Naive thymus-derived CD8-positive, alpha-beta T cell (primary cell): ENCODE measurements around the gene EXOC1L. TPM values are rescaled to one million over a fixed set of nuclear protein-coding genes. Genes with fewer than 3 reads are reported as not detected.

Source experiments
- ATAC-seq, 2 donors: fragments of 150-1000 bp; cut with Tn5 transposase in 1 of 2; sonication (Bioruptor Pico), chemical (Tn5 transposase) in 1 of 2; 1 replicate in 1 of 2; 2 replicates in 1 of 2; pipeline ENCODE4 v1.10.0; 2021; ENCODE audit warnings: mild to moderate bottlenecking in 2 of 2, moderate library complexity in 2 of 2
- POLR2A ChIA-PET: fragments of 350-600 bp; sonication (Branson Sonifier 250); formaldehyde crosslinking; loops from one replicate; lab custom pipeline; 2021; ENCODE audit warnings: antibody characterized with exemption; lab: Charles Lee
- DNase-seq, 10 donors: peaks; one replicate each; pipeline versions ENCODE4 v3.0.0 to v3.0.0-alpha.2; 2020 to 2022
- H3K27ac Mint-ChIP-seq, 10 donors: one replicate each; pipeline ENCODE4 v1.8.0; 2020 to 2022; ENCODE audit warnings: mild to moderate bottlenecking in 10 of 10, mixed read lengths in 10 of 10, moderate library complexity in 4 of 10, inconsistent platforms in 1 of 10
- H3K27me3 Mint-ChIP-seq, 5 donors: one replicate each; pipeline ENCODE4 v1.8.0; 2021 to 2022; ENCODE audit warnings: mixed read lengths in 5 of 5
- H3K36me3 Mint-ChIP-seq, 3 donors: one replicate each; pipeline ENCODE4 v1.8.0; 2020 to 2022; ENCODE audit warnings: mixed read lengths in 3 of 3, mild to moderate bottlenecking in 2 of 3, inconsistent platforms in 1 of 3
- H3K4me1 Mint-ChIP-seq, 4 donors: one replicate each; pipeline ENCODE4 v1.8.0; 2021 to 2022; ENCODE audit warnings: mixed read lengths in 4 of 4
- H3K4me3 Mint-ChIP-seq, 10 donors: one replicate each; pipeline ENCODE4 v1.8.0; 2020 to 2022; ENCODE audit warnings: mild to moderate bottlenecking in 10 of 10, mixed read lengths in 10 of 10, moderate library complexity in 6 of 10, inconsistent platforms in 1 of 10
- H3K9me3 Mint-ChIP-seq, 9 donors: one replicate each; pipeline ENCODE4 v1.8.0; 2020 to 2022; ENCODE audit warnings: mixed read lengths in 9 of 9, mild to moderate bottlenecking in 3 of 9, inconsistent platforms in 1 of 9, moderate library complexity in 1 of 9
- polyA plus RNA-seq, 3 donors: library from polyadenylated mRNA; unstranded; fragments of 300-500 nt; fragmentation: Illumina TruSeq; gene quantifications; one replicate each; pipeline ENCODE4 v1.2.3, GENCODE V29; 2021
- total RNA-seq, 8 experiments: library from RNA in 2 of 8; stranded (reverse) in 2 of 8; gene quantifications; one replicate each; pipeline ENCODE4 v1.2.3 and lab custom pipeline; 2021 to 2026

Gene EXOC1L
- total and polyA plus RNA-seq, 5 experiments from 2014 or later = not detected

GRCh38 chr4:55866290-55866907 is 46.8 kb downstream of the EXOC1L start:
- Mint-ChIP-seq H3K9me3 (no peaks in the 10 kb centered on the region), H3K27ac (peak overlapping the region in 8 of 10 donors; percentile 11 to 79 (median 32)), H3K4me3 (peak overlapping the region in 2 of 10 donors; percentile 22 to 26), H3K27me3 (no peaks in the 10 kb centered on the region), H3K36me3 (peaks cover 5 to 72% (median 26%) of the 10 kb centered on the region in 3 donors), H3K4me1 (peaks cover 4 to 22% (median 8%) of the 10 kb centered on the region in 4 donors)
- no peak for DNase-seq
- POLR2A ChIA-PET = no interaction called here
- peak in 1 of 2 donors; percentile 41 for ATAC-seq

DNA sequence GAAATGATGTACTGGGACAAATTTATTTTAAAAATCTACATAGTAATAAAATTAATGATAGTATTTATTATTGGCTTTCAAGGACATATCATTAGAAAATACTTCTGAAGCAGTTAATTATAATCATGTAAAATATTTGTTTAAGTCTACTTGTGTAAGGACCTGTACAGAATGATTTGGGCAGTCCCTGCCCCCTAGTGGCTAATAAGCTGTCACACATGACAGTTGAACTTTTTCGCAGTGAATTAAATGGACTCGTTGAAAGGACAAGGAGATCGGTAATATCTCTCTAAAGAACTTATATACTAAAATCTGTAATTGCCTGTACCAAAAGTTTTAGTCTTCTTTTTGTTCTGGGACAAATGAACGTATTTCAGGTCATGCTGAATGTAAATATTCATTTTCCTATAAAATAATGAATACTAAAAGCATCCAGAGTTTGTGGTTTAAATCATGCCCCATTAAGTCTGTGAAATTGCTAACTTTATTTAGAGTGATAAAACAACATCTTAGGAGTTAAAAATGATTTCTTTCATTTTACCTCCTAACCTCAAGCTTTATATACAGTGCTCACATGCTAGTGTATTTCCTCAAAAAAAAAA is 47.5 kb downstream of the EXOC1L start:
- Mint-ChIP-seq H3K27me3 (no peaks in the 10 kb centered on the region), H3K27ac (peak overlapping the region in 2 of 10 donors; percentile 79), H3K9me3 (no peaks in the 10 kb centered on the region), H3K4me3 (peak overlapping the region in 1 of 10 donors; percentile 22), H3K36me3 (peaks cover 5 to 71% (median 30%) of the 10 kb centered on the region in 3 donors), H3K4me1 (peaks cover 0 to 22% (median 7%) of the 10 kb centered on the region in 4 donors)
- DNase-seq (peak in 6 of 10 donors; percentile 8 to 58 (median 34)), ATAC-seq (peak; percentile 82 to 85)
- POLR2A ChIA-PET = no interaction called here

- Mint-ChIP-seq H3K4me1 (peaks cover 0 to 22% (median 6%) of the 10 kb centered on the region in 4 donors), H3K27ac (no peak overlapping the region), H3K36me3 (peaks cover 5 to 69% (median 29%) of the 10 kb centered on the region in 3 donors), H3K27me3 (no peaks in the 10 kb centered on the region), H3K9me3 (no peaks in the 10 kb centered on the region), H3K4me3 (no peak overlapping the region)
- DNase-seq = no peak
- no peak for ATAC-seq
- POLR2A ChIA-PET = no interaction called here
Observed at GRCh38 chr4:55868581-55869090, 49.0 kb downstream of the EXOC1L start.

DNA sequence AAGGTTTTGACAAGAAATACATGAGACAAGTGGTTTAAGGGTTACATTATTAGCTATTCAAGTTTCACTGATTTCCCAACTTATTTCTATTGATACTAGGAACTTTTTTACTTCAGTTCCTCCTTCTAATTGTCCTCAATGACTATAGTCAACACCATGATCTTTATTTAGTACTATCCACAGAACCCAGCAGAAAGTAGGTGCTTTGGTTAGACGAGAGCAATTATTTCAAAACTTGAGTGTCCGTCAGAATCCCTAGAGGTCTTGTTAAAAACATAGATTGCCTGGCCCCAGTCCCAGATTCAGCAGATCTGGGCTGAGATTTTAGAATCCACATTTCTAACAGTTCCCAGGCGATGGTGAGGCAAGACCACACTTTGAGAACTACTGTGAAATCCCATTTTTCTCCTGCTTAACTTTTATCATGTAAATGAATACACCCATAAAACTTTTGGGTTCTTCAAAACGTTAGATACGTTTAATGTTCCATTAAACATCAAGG is 51.8 kb downstream of the EXOC1L start:
- Mint-ChIP-seq H3K9me3 (no peaks in the 10 kb centered on the region), H3K4me3 (no peak overlapping the region), H3K27ac (no peak overlapping the region), H3K27me3 (no peaks in the 10 kb centered on the region), H3K4me1 (peaks cover 0 to 10% (median 6%) of the 10 kb centered on the region in 4 donors), H3K36me3 (peaks cover 5 to 74% (median 30%) of the 10 kb centered on the region in 3 donors)
- DNase-seq = no peak
- ATAC-seq = no peak
- POLR2A ChIA-PET = no interaction called here

DNA sequence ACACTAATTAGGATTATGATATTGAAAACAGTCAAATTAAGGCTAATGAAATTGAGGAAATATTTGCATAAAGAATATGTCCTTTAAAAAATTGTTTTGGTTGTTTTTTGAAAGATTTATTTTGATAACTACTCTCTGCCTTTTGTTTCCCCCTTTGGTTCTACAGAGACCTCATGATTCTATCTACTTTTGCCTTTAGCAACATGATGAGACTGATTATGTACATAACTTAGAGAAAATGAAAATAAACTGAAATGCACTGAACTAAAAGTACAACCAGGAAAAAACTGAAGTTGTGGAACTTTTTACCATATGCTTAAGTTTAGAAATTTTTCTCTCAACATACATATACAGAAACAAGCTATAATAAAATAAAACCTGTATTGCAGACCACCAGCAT is 55.2 kb downstream of the EXOC1L start:
- POLR2A ChIA-PET = interaction anchor here (0.7 kb wide), 1 partner anchor 269 kb away, joined by 3 read pairs; no protein-coding TSS in a partner anchor
- Mint-ChIP-seq H3K27me3 (no peaks in the 10 kb centered on the region), H3K9me3 (no peaks in the 10 kb centered on the region), H3K4me3 (no peak overlapping the region), H3K36me3 (peaks cover 17 to 81% (median 33%) of the 10 kb centered on the region in 3 donors), H3K27ac (peak overlapping the region in 2 of 10 donors; percentile 5 to 20), H3K4me1 (peaks cover 0 to 4% (median 1%) of the 10 kb centered on the region in 4 donors)
- DNase-seq (no peak), ATAC-seq (no peak)

DNA sequence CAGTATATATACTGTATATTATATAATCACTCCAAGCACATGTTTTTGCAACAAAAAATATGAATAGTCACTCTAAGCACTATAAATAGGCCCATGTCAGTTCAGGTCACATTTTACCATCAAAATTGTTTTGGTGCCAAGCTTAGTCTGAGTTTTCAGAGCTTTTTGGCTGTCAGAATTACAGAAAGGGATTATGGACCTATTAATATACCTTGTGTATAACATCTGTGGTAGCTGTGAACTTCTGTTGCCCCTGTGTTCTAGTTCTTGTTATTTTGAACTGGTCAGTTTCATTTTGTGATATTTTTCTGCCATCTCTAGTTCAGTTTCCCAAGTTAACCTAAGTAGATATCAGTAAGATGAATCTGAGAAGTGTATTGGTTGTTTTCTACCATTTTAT is 56.8 kb downstream of the EXOC1L start:
- H3K36me3 Mint-ChIP-seq = peaks cover 25 to 79% (median 34%) of the 10 kb centered on the region in 3 donors
- no peak overlapping the region for H3K4me3 Mint-ChIP-seq
- ATAC-seq (no peak), DNase-seq (no peak)
- POLR2A ChIA-PET = no interaction called here
- H3K27ac Mint-ChIP-seq = no peak overlapping the region
- no peaks in the 10 kb centered on the region for H3K27me3 Mint-ChIP-seq
- H3K4me1 Mint-ChIP-seq = peaks cover 0 to 2% (median 1%) of the 10 kb centered on the region in 4 donors
- H3K9me3 Mint-ChIP-seq = no peaks in the 10 kb centered on the region

- H3K9me3 Mint-ChIP-seq = no peaks in the 10 kb centered on the region
- peaks cover 0 to 2% (median 1%) of the 10 kb centered on the region in 4 donors for H3K4me1 Mint-ChIP-seq
- DNase-seq = no peak
- ATAC-seq = no peak
- H3K27me3 Mint-ChIP-seq = no peaks in the 10 kb centered on the region
- H3K27ac Mint-ChIP-seq = no peak overlapping the region
- H3K36me3 Mint-ChIP-seq = peaks cover 29 to 76% (median 30%) of the 10 kb centered on the region in 3 donors
- POLR2A ChIA-PET = no interaction called here
- no peak overlapping the region for H3K4me3 Mint-ChIP-seq
Observed at GRCh38 chr4:55879224-55879623, 59.6 kb downstream of the EXOC1L start.

- no peaks in the 10 kb centered on the region for H3K9me3 Mint-ChIP-seq
- POLR2A ChIA-PET = no interaction called here
- ATAC-seq (no peak), DNase-seq (no peak)
- no peaks in the 10 kb centered on the region for H3K27me3 Mint-ChIP-seq
- H3K4me3 Mint-ChIP-seq = no peak overlapping the region
- H3K27ac Mint-ChIP-seq = peak overlapping the region in 1 of 10 donors; percentile 70
- peaks cover 0 to 2% (median 1%) of the 10 kb centered on the region in 4 donors for H3K4me1 Mint-ChIP-seq
- H3K36me3 Mint-ChIP-seq = peaks cover 29 to 73% (median 31%) of the 10 kb centered on the region in 3 donors
Observed at GRCh38 chr4:55880652-55881280, 61.2 kb downstream of the EXOC1L start.

- Mint-ChIP-seq H3K36me3 (peaks cover 14 to 62% (median 20%) of the 10 kb centered on the region in 3 donors), H3K4me3 (no peak overlapping the region), H3K27me3 (no peaks in the 10 kb centered on the region), H3K4me1 (peaks cover 0 to 9% (median 5%) of the 10 kb centered on the region in 4 donors), H3K9me3 (no peaks in the 10 kb centered on the region), H3K27ac (no peak overlapping the region)
- ATAC-seq (no peak), DNase-seq (no peak)
- POLR2A ChIA-PET = no interaction called here
Observed at GRCh38 chr4:55884093-55884850, 64.7 kb downstream of the EXOC1L start.

DNA sequence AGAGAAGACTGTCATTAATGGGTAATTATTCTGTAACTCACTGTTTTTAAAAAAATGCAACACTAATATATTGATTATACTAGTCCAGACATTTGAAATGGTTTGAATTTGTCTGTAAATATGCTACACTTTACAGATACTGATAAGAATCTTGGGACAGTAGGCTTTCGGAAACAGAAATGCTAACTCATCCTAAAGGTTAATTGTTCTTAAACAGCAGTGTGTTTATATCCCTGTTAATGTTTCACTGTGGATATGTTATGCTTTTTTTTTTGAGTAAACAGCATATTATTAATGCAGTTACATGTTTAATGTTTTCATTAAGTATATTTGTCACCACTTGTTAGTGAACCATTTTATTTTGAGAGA is 65.2 kb downstream of the EXOC1L start:
- Mint-ChIP-seq H3K4me1 (peaks cover 0 to 8% (median 5%) of the 10 kb centered on the region in 4 donors), H3K27me3 (no peaks in the 10 kb centered on the region), H3K27ac (no peak overlapping the region), H3K9me3 (no peaks in the 10 kb centered on the region), H3K36me3 (peaks cover 12 to 63% (median 18%) of the 10 kb centered on the region in 3 donors), H3K4me3 (no peak overlapping the region)
- DNase-seq (no peak), ATAC-seq (no peak)
- POLR2A ChIA-PET = no interaction called here
